ENCODE results near the gene SLC2A6.
A peak's percentile ranks its signal among the peaks of the same experiment; 100 is the strongest.

SLC2A6 gene, protein sequence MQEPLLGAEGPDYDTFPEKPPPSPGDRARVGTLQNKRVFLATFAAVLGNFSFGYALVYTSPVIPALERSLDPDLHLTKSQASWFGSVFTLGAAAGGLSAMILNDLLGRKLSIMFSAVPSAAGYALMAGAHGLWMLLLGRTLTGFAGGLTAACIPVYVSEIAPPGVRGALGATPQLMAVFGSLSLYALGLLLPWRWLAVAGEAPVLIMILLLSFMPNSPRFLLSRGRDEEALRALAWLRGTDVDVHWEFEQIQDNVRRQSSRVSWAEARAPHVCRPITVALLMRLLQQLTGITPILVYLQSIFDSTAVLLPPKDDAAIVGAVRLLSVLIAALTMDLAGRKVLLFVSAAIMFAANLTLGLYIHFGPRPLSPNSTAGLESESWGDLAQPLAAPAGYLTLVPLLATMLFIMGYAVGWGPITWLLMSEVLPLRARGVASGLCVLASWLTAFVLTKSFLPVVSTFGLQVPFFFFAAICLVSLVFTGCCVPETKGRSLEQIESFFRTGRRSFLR

DNA sequence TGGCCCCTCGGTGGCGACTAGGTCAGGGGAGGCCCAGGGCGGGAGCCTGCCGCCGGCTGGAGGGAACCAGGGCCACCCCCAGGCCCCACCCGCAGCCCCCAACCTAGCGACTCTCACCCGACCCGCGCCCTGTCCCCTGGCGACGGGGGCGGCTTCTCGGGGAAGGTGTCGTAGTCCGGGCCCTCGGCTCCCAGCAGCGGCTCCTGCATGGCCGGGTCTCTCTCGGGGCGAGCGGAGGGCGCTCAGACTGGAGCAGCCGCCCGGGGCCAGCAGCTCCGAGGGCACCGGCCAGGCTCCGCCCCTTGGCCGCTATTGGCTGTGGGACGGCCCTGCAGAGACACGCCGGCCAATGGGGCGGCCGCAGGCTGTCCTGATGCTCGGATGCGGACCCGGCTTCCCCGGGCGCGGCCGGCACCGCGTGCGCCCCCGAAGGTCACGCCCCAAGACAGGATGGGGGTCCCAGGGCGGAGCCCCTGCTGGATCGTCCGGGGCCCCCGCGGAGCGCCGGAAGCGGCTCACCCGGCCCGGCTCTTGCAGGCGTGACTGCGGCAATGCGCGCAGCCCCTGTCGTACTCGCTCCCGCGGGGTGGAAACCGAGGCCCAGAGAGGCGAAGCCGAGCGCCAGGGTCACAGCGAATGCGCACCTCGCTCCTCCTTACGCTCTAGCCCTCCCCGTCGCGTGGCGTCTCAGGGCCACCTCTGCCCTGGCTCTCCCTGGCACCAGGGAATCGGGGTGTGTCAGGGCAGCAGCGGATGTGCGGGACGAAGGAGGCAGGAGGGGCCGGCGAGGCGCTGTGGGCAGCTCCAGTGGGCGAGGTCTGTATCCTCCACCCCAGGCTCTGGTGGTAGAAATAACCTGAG is at the start of gene SLC2A6:
Gene SLC2A6 (minus strand): TSS at position 249 of the 861 bp plus-strand sequence. CDS start 40 bp downstream, at position 209.
- no peaks in the 10 kb centered on the region for H3K27me3 ChIP-seq (ENCODE audit: control insufficient read depth, insufficient read depth, low read length)
- DNase-seq (ENCODE audit: low read depth, low spot score): peak; percentile 89
- H3K36me3 ChIP-seq (ENCODE audit: control insufficient read depth, insufficient read depth, low read length): peaks cover 8% of the 10 kb centered on the region
- no peaks in the 10 kb centered on the region for H3K9me3 ChIP-seq (ENCODE audit: control insufficient read depth, insufficient read depth, low read length)
- no peak within 1 kb of the TSS for H3K27ac ChIP-seq (ENCODE audit: low read length)
- 0 out of 2 replicates have a peak, but pooled peaks cover 2% of the 10 kb centered on the region for H3K4me1 ChIP-seq (ENCODE audit: control insufficient read depth, insufficient read depth, low read length)
- no CpG with 5 or more reads among the region's 84 CpGs for WGBS (ENCODE audit: insufficient coverage, insufficient read length)
- H3K4me3 ChIP-seq (ENCODE audit: low read length): peak within 1 kb of the TSS; percentile 49; the same call in 1 of the 2 replicates

DNA sequence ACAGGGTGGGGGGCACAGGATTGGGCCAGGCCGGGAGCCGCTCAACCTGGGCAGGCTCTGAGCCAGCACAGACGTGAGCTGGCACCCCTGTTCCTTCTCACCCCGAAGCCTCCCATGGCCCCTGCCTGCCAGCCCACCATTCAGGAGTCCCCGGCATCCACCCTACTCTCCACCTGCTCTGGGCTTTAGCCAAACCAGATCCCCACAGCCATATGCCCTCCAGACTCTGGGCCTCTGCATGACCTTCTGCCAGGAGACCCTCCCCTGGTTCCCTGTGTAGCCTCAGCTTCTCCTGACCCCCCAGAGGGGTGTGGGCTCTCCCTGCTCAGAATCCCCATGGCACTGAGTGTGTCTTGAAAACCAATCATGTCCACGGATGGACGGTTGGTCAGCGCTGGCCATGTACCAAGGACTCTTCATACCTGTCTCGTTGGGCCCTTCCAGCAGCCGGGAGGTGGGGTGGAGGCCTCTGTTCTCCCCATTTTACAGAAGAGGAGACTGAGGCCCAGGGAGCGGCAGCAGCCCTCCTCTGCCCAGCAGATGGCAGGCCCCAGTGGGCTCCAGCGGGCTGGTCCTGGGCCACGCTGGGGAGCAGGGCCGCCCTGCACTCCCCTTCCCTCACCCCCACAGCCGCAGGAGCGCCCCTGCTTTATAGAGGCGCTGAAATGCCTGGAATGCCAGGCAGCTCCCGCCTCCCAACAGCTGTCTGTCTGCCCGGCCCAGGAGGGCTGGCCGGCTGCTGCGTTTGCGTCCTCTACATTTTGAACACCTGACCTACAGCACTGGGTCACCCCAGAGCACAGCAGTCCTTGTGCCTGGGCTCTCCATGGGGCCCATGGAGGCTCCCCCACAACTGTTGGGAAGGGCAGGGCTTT is 49.3 kb upstream of the SLC2A6 start:
- Histone ChIP-seq H3K27me3 (ENCODE audit: control insufficient read depth, insufficient read depth, low read length) (no peaks in the 10 kb centered on the region), H3K4me3 (ENCODE audit: low read length) (no peak overlapping the region), H3K9me3 (ENCODE audit: control insufficient read depth, insufficient read depth, low read length) (no peaks in the 10 kb centered on the region), H3K27ac (ENCODE audit: low read length) (no peak overlapping the region), H3K36me3 (ENCODE audit: control insufficient read depth, insufficient read depth, low read length) (no peaks in the 10 kb centered on the region), H3K4me1 (ENCODE audit: control insufficient read depth, insufficient read depth, low read length) (peaks cover 10% of the 10 kb centered on the region)
- WGBS (ENCODE audit: insufficient coverage, insufficient read length): no CpG with 5 or more reads among the region's 22 CpGs
- no peak for DNase-seq (ENCODE audit: low read depth, low spot score)

DNA sequence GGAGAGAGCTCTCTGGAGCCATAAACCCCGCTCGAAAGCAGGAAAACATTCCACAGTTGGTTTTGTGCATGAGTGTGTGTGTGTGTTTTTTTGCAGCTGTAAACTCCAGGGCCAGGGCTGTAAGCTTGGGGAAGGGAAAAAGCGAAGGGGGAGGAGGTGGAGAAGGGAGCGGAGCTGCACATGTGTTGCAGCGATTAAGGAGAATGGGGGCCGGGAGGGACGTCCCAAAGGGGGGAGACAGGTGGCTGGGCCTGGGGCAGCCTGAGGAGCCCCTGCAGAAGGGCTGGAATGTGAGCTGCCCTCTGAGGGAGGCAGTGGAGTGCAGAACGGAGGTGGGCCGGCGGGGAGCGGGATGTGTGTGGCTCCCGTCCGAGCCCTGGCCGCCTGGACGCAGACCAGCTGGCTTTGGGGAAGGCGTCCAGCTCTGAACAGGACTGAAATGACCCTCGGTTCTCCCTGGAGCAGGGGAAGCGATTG is 48.6 kb upstream of the SLC2A6 start:
- no peak for DNase-seq (ENCODE audit: low read depth, low spot score)
- H3K27me3 ChIP-seq (ENCODE audit: control insufficient read depth, insufficient read depth, low read length): no peaks in the 10 kb centered on the region

DNA sequence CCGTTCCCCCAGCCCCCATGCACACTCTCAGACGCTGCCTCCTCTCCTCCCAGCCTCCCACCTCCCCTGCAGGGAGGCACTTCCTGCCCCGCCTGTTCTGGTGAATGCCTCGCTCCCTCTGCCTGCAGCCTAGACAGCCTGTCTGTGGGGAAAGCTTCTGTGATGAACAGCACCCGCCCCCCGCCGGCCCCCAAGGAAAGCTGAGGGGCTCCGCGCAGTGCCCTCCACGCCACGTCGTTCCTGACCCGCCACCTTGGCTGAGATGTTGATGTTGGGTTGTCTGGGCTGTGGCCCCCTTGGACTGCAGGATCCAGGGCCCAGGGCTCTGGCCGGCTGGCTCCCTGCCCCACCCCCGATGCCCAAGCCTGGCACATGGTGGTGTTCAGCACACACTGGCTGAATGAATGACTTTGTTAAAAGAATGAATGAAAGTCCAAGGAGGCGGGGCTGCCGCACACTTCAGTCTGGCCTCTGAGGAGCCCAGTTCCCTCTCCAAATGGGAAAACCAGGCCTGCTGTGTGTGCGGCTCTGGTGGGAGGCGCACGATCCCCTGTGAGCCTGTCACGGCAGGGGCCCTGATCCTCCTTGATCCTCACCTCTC is 47.9 kb upstream of the SLC2A6 start:
- Histone ChIP-seq H3K9me3 (ENCODE audit: control insufficient read depth, insufficient read depth, low read length) (no peaks in the 10 kb centered on the region), H3K36me3 (ENCODE audit: control insufficient read depth, insufficient read depth, low read length) (no peaks in the 10 kb centered on the region), H3K4me1 (ENCODE audit: control insufficient read depth, insufficient read depth, low read length) (peaks cover 10% of the 10 kb centered on the region), H3K4me3 (ENCODE audit: low read length) (no peak overlapping the region), H3K27ac (ENCODE audit: low read length) (no peak overlapping the region), H3K27me3 (ENCODE audit: control insufficient read depth, insufficient read depth, low read length) (no peaks in the 10 kb centered on the region)
- WGBS (ENCODE audit: insufficient coverage, insufficient read length): no CpG with 5 or more reads among the region's 21 CpGs
- DNase-seq (ENCODE audit: low read depth, low spot score): no peak

More for the DNA sequence above, 48.6 kb upstream of the SLC2A6 start:
- Histone ChIP-seq H3K9me3 (ENCODE audit: control insufficient read depth, insufficient read depth, low read length) (no peaks in the 10 kb centered on the region), H3K36me3 (ENCODE audit: control insufficient read depth, insufficient read depth, low read length) (no peaks in the 10 kb centered on the region), H3K4me1 (ENCODE audit: control insufficient read depth, insufficient read depth, low read length) (peaks cover 10% of the 10 kb centered on the region), H3K27ac (ENCODE audit: low read length) (no peak overlapping the region), H3K4me3 (ENCODE audit: low read length) (no peak overlapping the region)
- no CpG with 5 or more reads among the region's 18 CpGs for WGBS (ENCODE audit: insufficient coverage, insufficient read length)

DNA sequence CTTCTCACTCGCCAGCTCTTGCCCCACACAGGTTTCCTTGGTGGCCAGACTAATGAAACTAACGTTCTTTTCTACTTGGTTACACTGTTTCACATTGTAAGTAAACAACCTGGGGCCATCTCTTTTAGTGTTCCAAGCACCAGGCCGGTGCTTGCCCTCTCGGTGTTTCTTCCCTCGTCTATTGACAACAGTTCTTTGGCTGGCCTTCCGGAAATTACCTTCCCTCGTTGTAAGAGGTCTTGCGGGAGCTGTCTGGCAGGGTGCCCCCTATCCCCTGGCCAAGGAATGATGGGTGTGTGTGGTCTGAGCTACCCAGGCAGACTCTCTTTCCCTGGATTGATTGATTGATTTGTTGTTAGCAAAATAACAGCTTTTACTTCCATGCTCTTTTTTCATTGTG is 46.8 kb upstream of the SLC2A6 start:
- H3K4me3 ChIP-seq (ENCODE audit: low read length): no peak overlapping the region
- peaks cover 10% of the 10 kb centered on the region for H3K4me1 ChIP-seq (ENCODE audit: control insufficient read depth, insufficient read depth, low read length)
- no peak for DNase-seq (ENCODE audit: low read depth, low spot score)
- no peaks in the 10 kb centered on the region for H3K36me3 ChIP-seq (ENCODE audit: control insufficient read depth, insufficient read depth, low read length)
- whole genome bisulfite sequencing (ENCODE audit: insufficient coverage, insufficient read length): no CpG with 5 or more reads among the region's 8 CpGs
- H3K27ac ChIP-seq (ENCODE audit: low read length): no peak overlapping the region
- no peaks in the 10 kb centered on the region for H3K9me3 ChIP-seq (ENCODE audit: control insufficient read depth, insufficient read depth, low read length)
- no peaks in the 10 kb centered on the region for H3K27me3 ChIP-seq (ENCODE audit: control insufficient read depth, insufficient read depth, low read length)

DNA sequence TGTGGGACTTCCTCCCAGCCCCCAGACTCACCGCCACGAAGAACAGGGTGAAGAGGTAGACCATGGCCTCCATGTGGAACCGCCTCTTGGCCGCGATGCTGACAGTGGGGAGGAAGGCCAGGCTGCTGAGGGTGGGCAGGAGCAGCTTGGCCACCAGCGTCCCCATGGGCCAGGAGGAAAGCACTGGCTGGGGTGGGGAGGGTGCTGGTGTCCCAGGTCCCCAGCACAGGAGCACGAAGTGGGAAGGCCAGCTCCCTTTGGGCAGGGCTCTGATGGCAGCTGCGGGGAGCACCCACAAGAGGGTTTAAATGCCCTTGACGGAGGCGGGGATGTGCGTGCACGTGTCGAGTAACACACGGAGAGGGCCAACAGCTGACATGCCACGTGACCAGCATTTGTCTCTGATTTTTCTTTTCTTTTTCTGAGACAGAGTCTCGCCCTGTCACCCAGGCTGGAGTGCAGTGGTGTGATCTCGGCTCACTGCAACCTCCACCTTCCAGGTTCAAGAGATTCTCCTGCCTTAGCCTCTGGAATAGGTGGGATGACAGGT is 45.9 kb upstream of the SLC2A6 start, which contains the start of gene MYMK:
Gene MYMK (minus strand): TSS at position 281 of the 550 bp plus-strand sequence. CDS start 115 bp downstream, at position 166.
- Histone ChIP-seq H3K27ac (ENCODE audit: low read length) (no peak within 1 kb of the TSS), H3K36me3 (ENCODE audit: control insufficient read depth, insufficient read depth, low read length) (no peaks in the 10 kb centered on the region), H3K27me3 (ENCODE audit: control insufficient read depth, insufficient read depth, low read length) (no peaks in the 10 kb centered on the region), H3K9me3 (ENCODE audit: control insufficient read depth, insufficient read depth, low read length) (no peaks in the 10 kb centered on the region), H3K4me1 (ENCODE audit: control insufficient read depth, insufficient read depth, low read length) (peaks cover 10% of the 10 kb centered on the region), H3K4me3 (ENCODE audit: low read length) (no peak within 1 kb of the TSS)
- no peak for DNase-seq (ENCODE audit: low read depth, low spot score)
- no CpG with 5 or more reads among the region's 17 CpGs for WGBS (ENCODE audit: insufficient coverage, insufficient read length)

DNA sequence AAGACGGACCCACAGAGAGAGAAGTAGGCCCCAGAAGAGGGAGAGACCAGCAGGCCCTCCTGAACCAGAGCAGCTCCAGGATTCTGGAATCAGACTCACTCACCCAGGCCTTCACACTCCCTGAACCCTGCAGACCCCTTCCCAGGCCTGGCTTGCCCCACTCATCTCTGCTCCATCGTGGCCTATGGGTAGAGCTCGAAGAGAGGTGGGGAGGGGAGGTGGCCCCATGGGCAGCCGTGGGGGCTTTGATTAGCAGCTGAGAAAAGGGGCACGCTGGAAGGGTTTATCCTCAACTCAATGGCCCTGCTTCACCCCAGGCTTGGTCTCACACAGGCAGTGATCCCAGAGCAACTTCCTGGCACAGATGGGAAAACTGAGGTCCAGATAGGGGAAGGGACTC is 45.2 kb upstream of the SLC2A6 start:
- Histone ChIP-seq H3K4me1 (ENCODE audit: control insufficient read depth, insufficient read depth, low read length) (peaks cover 10% of the 10 kb centered on the region), H3K27me3 (ENCODE audit: control insufficient read depth, insufficient read depth, low read length) (no peaks in the 10 kb centered on the region), H3K36me3 (ENCODE audit: control insufficient read depth, insufficient read depth, low read length) (no peaks in the 10 kb centered on the region), H3K9me3 (ENCODE audit: control insufficient read depth, insufficient read depth, low read length) (no peaks in the 10 kb centered on the region), H3K4me3 (ENCODE audit: low read length) (no peak overlapping the region), H3K27ac (ENCODE audit: low read length) (no peak overlapping the region)
- WGBS (ENCODE audit: insufficient coverage, insufficient read length): no CpG with 5 or more reads among the region's 5 CpGs
- no peak for DNase-seq (ENCODE audit: low read depth, low spot score)

DNA sequence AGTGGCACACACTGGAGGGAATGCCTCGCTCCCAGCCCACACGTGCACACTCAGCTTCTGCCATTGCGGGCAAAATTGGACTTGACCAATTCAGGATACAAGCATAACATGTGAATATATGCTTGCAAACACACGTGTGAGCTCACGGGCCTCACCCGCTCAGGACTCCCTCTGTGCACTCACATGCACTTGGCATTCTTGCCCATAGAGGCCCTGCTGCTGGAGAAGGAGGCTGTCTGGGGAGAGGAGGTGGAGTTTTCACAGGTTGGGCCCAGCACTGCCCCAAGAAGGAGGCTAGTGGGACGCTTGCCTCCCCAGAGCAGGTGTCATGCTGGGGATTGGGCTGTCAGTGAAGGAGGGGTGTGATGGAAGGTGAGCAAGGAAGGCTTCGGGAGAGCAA is 44.2 kb upstream of the SLC2A6 start:
- Histone ChIP-seq H3K9me3 (ENCODE audit: control insufficient read depth, insufficient read depth, low read length) (no peaks in the 10 kb centered on the region), H3K4me1 (ENCODE audit: control insufficient read depth, insufficient read depth, low read length) (peaks cover 7% of the 10 kb centered on the region), H3K4me3 (ENCODE audit: low read length) (no peak overlapping the region)

DNA sequence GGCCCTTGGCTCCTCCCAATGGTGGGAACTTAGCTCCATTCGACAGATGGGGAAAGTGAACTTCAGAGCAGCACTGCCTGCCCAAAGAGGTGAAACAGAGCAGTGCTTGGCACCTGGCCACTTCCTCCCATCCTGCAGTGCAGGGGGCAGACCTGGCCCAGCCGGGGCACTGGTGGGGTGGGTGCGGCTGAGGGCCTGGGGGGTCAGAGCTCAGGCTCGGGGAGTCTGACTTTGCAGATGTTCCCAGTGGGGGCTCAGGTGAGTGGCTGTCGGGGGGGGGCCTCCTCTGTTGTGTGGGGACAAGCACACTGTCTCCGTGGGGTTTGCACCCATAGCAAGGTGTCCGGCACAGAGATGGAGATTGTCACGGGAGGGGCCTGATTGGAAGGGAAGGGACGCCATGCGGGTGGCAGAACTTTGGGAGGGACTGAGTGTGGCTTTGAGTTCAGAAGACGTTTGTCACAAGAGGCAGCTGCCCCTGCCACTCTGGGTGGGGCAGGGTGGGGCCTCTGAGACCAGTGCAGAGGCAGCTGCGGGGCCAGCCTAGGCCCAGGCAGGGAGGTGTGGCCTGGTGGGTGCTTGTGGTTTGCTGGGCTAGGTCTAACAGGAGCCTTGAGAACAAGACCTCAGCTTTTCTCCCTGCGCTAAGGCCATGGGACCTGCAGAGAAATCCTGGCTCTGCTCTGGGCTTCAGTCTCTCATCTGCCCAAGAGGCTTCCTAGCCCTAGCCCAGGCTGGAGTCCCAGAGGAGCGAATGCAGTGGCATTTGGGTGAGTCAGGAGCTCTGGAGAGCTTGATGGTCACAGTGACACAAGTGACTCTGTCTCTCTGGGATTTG is 43.4 kb upstream of the SLC2A6 start:
- no peak overlapping the region for H3K4me3 ChIP-seq (ENCODE audit: low read length)
- H3K36me3 ChIP-seq (ENCODE audit: control insufficient read depth, insufficient read depth, low read length): no peaks in the 10 kb centered on the region
- no peaks in the 10 kb centered on the region for H3K27me3 ChIP-seq (ENCODE audit: control insufficient read depth, insufficient read depth, low read length)
- peaks cover 3% of the 10 kb centered on the region for H3K4me1 ChIP-seq (ENCODE audit: control insufficient read depth, insufficient read depth, low read length)
- no peak for DNase-seq (ENCODE audit: low read depth, low spot score)
- no peaks in the 10 kb centered on the region for H3K9me3 ChIP-seq (ENCODE audit: control insufficient read depth, insufficient read depth, low read length)
- no peak overlapping the region for H3K27ac ChIP-seq (ENCODE audit: low read length)
- no CpG with 5 or more reads among the region's 14 CpGs for WGBS (ENCODE audit: insufficient coverage, insufficient read length)

More for the DNA sequence above, 44.2 kb upstream of the SLC2A6 start:
- Histone ChIP-seq H3K27ac (ENCODE audit: low read length) (no peak overlapping the region), H3K27me3 (ENCODE audit: control insufficient read depth, insufficient read depth, low read length) (no peaks in the 10 kb centered on the region), H3K36me3 (ENCODE audit: control insufficient read depth, insufficient read depth, low read length) (no peaks in the 10 kb centered on the region)
- WGBS (ENCODE audit: insufficient coverage, insufficient read length): no CpG with 5 or more reads among the region's 8 CpGs
- no peak for DNase-seq (ENCODE audit: low read depth, low spot score)

All from iPS DF 6.9 (cell line).